Activated CD8-positive, alpha-beta memory T cell treated with anti-CD3 and anti-CD28 coated beads for 48 hours (primary cell): ENCODE data around the gene CNOT6.

Source experiments
- DNase-seq, 3 experiments: peaks; one replicate each; pipeline ENCODE4 v3.0.0-alpha.2; 2020; ENCODE audit warnings: low read depth in 2 of 3, low spot score in 2 of 3

The CNOT6 gene

GRCh38 chr5:180599590-180599914 lies 105.4 kb downstream of the CNOT6 start:
- no peak for DNase-seq

GRCh38 chr5:180599981-180600553 lies 105.9 kb downstream of the CNOT6 start:
- DNase-seq: no peak

GRCh38 chr5:180600554-180601041 lies 106.4 kb downstream of the CNOT6 start:
- DNase-seq: no peak

GRCh38 chr5:180601591-180602480 lies 107.7 kb downstream of the CNOT6 start:
- DNase-seq: no peak

GRCh38 chr5:180602481-180603075 lies 108.4 kb downstream of the CNOT6 start:
- no peak for DNase-seq

GRCh38 chr5:180603076-180603594 lies 109.0 kb downstream of the CNOT6 start:
- DNase-seq: no peak

- DNase-seq: no peak
These were observed 110.1 kb downstream of the CNOT6 start for GRCh38 chr5:180604271-180604670.

GRCh38 chr5:180605554-180606214 lies 111.5 kb downstream of the CNOT6 start:
- DNase-seq: peak in 2 of 3 experiments; percentile 38 to 53

GRCh38 chr5:180606215-180606785 lies 112.1 kb downstream of the CNOT6 start:
- no peak for DNase-seq

GRCh38 chr5:180607861-180608571 lies 113.8 kb downstream of the CNOT6 start:
- no peak for DNase-seq

- DNase-seq: no peak
These were observed 114.6 kb downstream of the CNOT6 start for GRCh38 chr5:180608572-180609310.

- no peak for DNase-seq
These were observed 115.2 kb downstream of the CNOT6 start for GRCh38 chr5:180609386-180609785.

- no peak for DNase-seq
These were observed 115.8 kb downstream of the CNOT6 start for GRCh38 chr5:180609817-180610550.

GRCh38 chr5:180611140-180611850 lies 117.1 kb downstream of the CNOT6 start:
- no peak for DNase-seq

GRCh38 chr5:180612683-180613082 lies 118.5 kb downstream of the CNOT6 start:
- no peak for DNase-seq

GRCh38 chr5:180613188-180613813 lies 119.1 kb downstream of the CNOT6 start:
- DNase-seq: no peak

- DNase-seq: no peak
These were observed 119.6 kb downstream of the CNOT6 start for GRCh38 chr5:180613814-180614188.

GRCh38 chr5:180618487-180618828 lies 124.3 kb downstream of the CNOT6 start:
- DNase-seq: no peak
